Neural cell (in vitro differentiated cells): ENCODE measurements around the gene DCC. TPM values are rescaled to one million over a fixed set of nuclear protein-coding genes. Genes with fewer than 3 reads are reported as not detected.

Experiments
- H2AFZ ChIP-seq: fragments of 200-600, 300-800 bp; sonication (generic), shearing (Covaris generic); 2 replicates; pipeline ENCODE4 v1.6.0; 2014; ENCODE audit warnings: low read depth, mild to moderate bottlenecking, antibody characterized with exemption, low read length, moderate library complexity
- H3F3A ChIP-seq: fragments of 200-600 bp; shearing (Covaris generic); 2 replicates; pipeline ENCODE4 v1.6.1; 2016; ENCODE audit warnings: mild to moderate bottlenecking, moderate library complexity, mixed read lengths, antibody characterized with exemption, low read length; ENCODE audit not compliant: insufficient read depth, poor library complexity, severe bottlenecking
- H3K27ac ChIP-seq: fragments of 200-600, 300-800 bp; sonication (generic), shearing (Covaris generic); 2 replicates; pipeline ENCODE4 v1.5.1; 2014; ENCODE audit warnings: mild to moderate bottlenecking, low read length, moderate library complexity
- H3K27me3 ChIP-seq: fragments of 300-800, 200-600 bp; sonication (generic), shearing (Covaris generic); 2 replicates; pipeline ENCODE4 v1.6.0; 2014; ENCODE audit warnings: mild to moderate bottlenecking, low read depth, low read length, moderate library complexity; ENCODE audit not compliant: insufficient read depth
- H3K36me3 ChIP-seq: fragments of 300-800, 200-600 bp; sonication (generic), shearing (Covaris generic); 2 replicates; pipeline ENCODE4 v1.5.1; 2014; ENCODE audit warnings: mild to moderate bottlenecking, antibody characterized with exemption, low read length, moderate library complexity; ENCODE audit not compliant: insufficient read depth
- H3K4me2 ChIP-seq: fragments of 300-800, 200-600 bp; sonication (generic), shearing (Covaris generic); 2 replicates; pipeline ENCODE4 v1.6.0; 2014; ENCODE audit warnings: mild to moderate bottlenecking, low read length
- H3K4me3 ChIP-seq: fragments of 300-800, 200-600 bp; sonication (generic), shearing (Covaris generic); 2 replicates; pipeline ENCODE4 v1.5.1; 2014; ENCODE audit warnings: mild to moderate bottlenecking, low read length, moderate library complexity
- H3K79me2 ChIP-seq: fragments of 200-600 bp; shearing (Covaris generic); replicated peaks from 2 replicates; pipeline ENCODE4 v1.6.0; 2014; ENCODE audit warnings: mild to moderate bottlenecking, low read length, moderate library complexity; ENCODE audit not compliant: insufficient read depth
- H3K9ac ChIP-seq: fragments of 300-800, 200-600 bp; sonication (generic), shearing (Covaris generic); 2 replicates; pipeline ENCODE4 v1.6.1; 2016; ENCODE audit warnings: mild to moderate bottlenecking, low read length, mixed read lengths
- H3K9me2 ChIP-seq: fragments of 200-600 bp; shearing (Covaris generic); 2 replicates; pipeline ENCODE4 v1.6.1; 2016; ENCODE audit warnings: mild to moderate bottlenecking, low read length, mixed read lengths; ENCODE audit not compliant: insufficient read depth
- H3K9me3 ChIP-seq: fragments of 200-600, 300-800 bp; sonication (generic), shearing (Covaris generic); 2 replicates; pipeline ENCODE4 v1.6.1; 2016; ENCODE audit warnings: mild to moderate bottlenecking, mixed run types, low read length, moderate library complexity, mixed read lengths
- H4K20me1 ChIP-seq: fragments of 200-600 bp; shearing (Covaris generic); 2 replicates; pipeline ENCODE4 v1.6.1; 2016; ENCODE audit warnings: mild to moderate bottlenecking, mixed run types; ENCODE audit not compliant: insufficient read depth
- CTCF ChIP-seq: fragments of 450-650 bp; IDR thresholded peaks from 2 replicates; pipeline ENCODE4 v1.5.1; 2014; ENCODE audit warnings: antibody characterized with exemption, mild to moderate bottlenecking, moderate library complexity; ENCODE audit not compliant: poor library complexity, severe bottlenecking
- EP300 ChIP-seq: fragments of 450-650 bp; conservative IDR thresholded peaks from 2 replicates; pipeline ENCODE4 v1.6.1; 2014; ENCODE audit warnings: antibody characterized with exemption, mild to moderate bottlenecking, moderate library complexity; ENCODE audit not compliant: poor library complexity, severe bottlenecking
- EZH2 ChIP-seq: fragments of 200-600, 300-800 bp; shearing (Covaris generic), sonication (generic); IDR thresholded peaks from 2 replicates; pipeline ENCODE4 v1.6.1; 2014; ENCODE audit warnings: antibody characterized with exemption, low read length, borderline replicate concordance, mild to moderate bottlenecking; ENCODE audit not compliant: insufficient read depth, poor library complexity, severe bottlenecking
- MXI1 ChIP-seq: fragments of 450-650 bp; conservative IDR thresholded peaks from 2 replicates; pipeline ENCODE4 v1.6.1; 2014; ENCODE audit warnings: antibody characterized with exemption, mild to moderate bottlenecking; ENCODE audit not compliant: poor library complexity, severe bottlenecking
- POLR2AphosphoS5 ChIP-seq: IDR thresholded peaks from 2 replicates; pipeline ENCODE4 v1.6.1; 2012
- RAD21 ChIP-seq: fragments of 450-650 bp; conservative IDR thresholded peaks from 2 replicates; pipeline ENCODE4 v1.6.1; 2014; ENCODE audit warnings: antibody characterized with exemption, mild to moderate bottlenecking, moderate library complexity
- REST ChIP-seq: IDR thresholded peaks from 2 replicates; pipeline ENCODE4 v1.6.1; 2012; ENCODE audit warnings: borderline replicate concordance
- SMC3 ChIP-seq: fragments of 450-650 bp; conservative IDR thresholded peaks from 2 replicates; pipeline ENCODE4 v1.6.1; 2014; ENCODE audit warnings: antibody characterized with exemption, mild to moderate bottlenecking, moderate library complexity; ENCODE audit not compliant: poor library complexity
- TAF1 ChIP-seq: IDR thresholded peaks from 2 replicates; pipeline ENCODE4 v1.6.1; 2012; ENCODE audit warnings: low read depth
- polyA plus RNA-seq: library from polyadenylated mRNA; depleted of rRNA; stranded (reverse); fragments of >200 nt; gene quantifications from 2 replicates; pipeline ENCODE4 v1.2.3, GENCODE V29; 2014

The DCC gene
- polyA plus RNA-seq, 1 donor from 2014 or later: 40.7 TPM

- H3K9me2 ChIP-seq: no peaks in the 10 kb centered on the region
- H3K27ac ChIP-seq: no peak overlapping the region
- no peak overlapping the region for H3K4me3 ChIP-seq
- no peaks in the 10 kb centered on the region for H3K9me3 ChIP-seq
- no peak overlapping the region for H3K9ac ChIP-seq
- no peaks in the 10 kb centered on the region for H3F3A ChIP-seq
- H3K36me3 ChIP-seq: no peaks in the 10 kb centered on the region
- H3K79me2 ChIP-seq: peaks cover 3% of the 10 kb centered on the region
- no peak overlapping the region for H3K4me2 ChIP-seq
- TF ChIP-seq MXI1 (no peak), RAD21 (no peak), SMC3 (no peak), EP300 (no peak), TAF1 (no peak), POLR2AphosphoS5 (no peak), REST (no peak)
- H2AFZ ChIP-seq: no peak overlapping the region
- no peaks in the 10 kb centered on the region for H3K27me3 ChIP-seq
- H4K20me1 ChIP-seq: no peaks in the 10 kb centered on the region
Observed at GRCh38 chr18:52829876-52830405, 489.9 kb downstream of the DCC start.

GRCh38 chr18:52844323-52844722 is 504.3 kb downstream of the DCC start:
- H3F3A ChIP-seq: no peaks in the 10 kb centered on the region
- no peaks in the 10 kb centered on the region for H3K36me3 ChIP-seq
- H3K4me3 ChIP-seq: no peak overlapping the region
- H2AFZ ChIP-seq: no peak overlapping the region
- H3K9me2 ChIP-seq: no peaks in the 10 kb centered on the region
- no peak for TF ChIP-seq CTCF
- no peak for TF ChIP-seq EZH2
- no peak for TF ChIP-seq RAD21
- no peak for TF ChIP-seq SMC3
- TF ChIP-seq POLR2AphosphoS5: no peak
- TF ChIP-seq REST: no peak
- TF ChIP-seq EP300: no peak
- no peak for TF ChIP-seq MXI1
- no peak for TF ChIP-seq TAF1
- H3K4me2 ChIP-seq: no peak overlapping the region
- no peak overlapping the region for H3K27ac ChIP-seq
- H3K9ac ChIP-seq: no peak overlapping the region
- H3K9me3 ChIP-seq: no peaks in the 10 kb centered on the region
- H3K27me3 ChIP-seq: no peaks in the 10 kb centered on the region
- H4K20me1 ChIP-seq: no peaks in the 10 kb centered on the region
- no peaks in the 10 kb centered on the region for H3K79me2 ChIP-seq
